IMR-90 (cell line): Measurements from ENCODE around the gene LRCH4. TPM values are rescaled to one million over a fixed set of nuclear protein-coding genes. Genes with fewer than 3 reads are reported as not detected.

Source experiments
- ATAC-seq: fragments of 200-7000 bp; cut with Tn5 transposase; 2 replicates; pipeline ENCODE4 v1.9.1; 2020; ENCODE audit warnings: low read depth, mild to moderate bottlenecking, moderate library complexity
- BruUV-seq: library from RNA; stranded (reverse); fragments of 400-500 nt; replicated peaks from 2 replicates; lab custom pipeline; 2021; lab: Mats Ljungman, UMichigan
- CTCF ChIA-PET: fragments of 300-600 bp; formaldehyde crosslinking; extraction: SDS; loops from one replicate; lab custom pipeline; 2021; ENCODE audit warnings: antibody characterized with exemption; lab: Yijun Ruan, JAX
- POLR2A ChIA-PET: fragments of 300-600 bp; sonication (Branson Sonifier 250); formaldehyde crosslinking; loops from one replicate; lab custom pipeline; 2022; ENCODE audit warnings: antibody characterized with exemption; ENCODE audit not compliant: unreplicated experiment; lab: Charles Lee
- DNase-seq: peaks from one replicate; pipeline ENCODE4 v3.0.0; 2013
- H2AFZ ChIP-seq: replicated peaks from 2 replicates; pipeline ENCODE3; 2013; ENCODE audit warnings: low read length, mild to moderate bottlenecking; ENCODE audit not compliant: poor library complexity
- H2AK5ac ChIP-seq: 2 replicates; pipeline ENCODE4 v1.6.1; 2013; ENCODE audit warnings: low read depth, low read length, inconsistent platforms
- H2AK9ac ChIP-seq: replicated peaks from 2 replicates; pipeline ENCODE3; 2013; ENCODE audit warnings: mild to moderate bottlenecking, low read depth, low read length, moderate library complexity; ENCODE audit not compliant: poor library complexity
- H2BK120ac ChIP-seq: 2 replicates; pipeline ENCODE4 v1.6.1; 2013; ENCODE audit warnings: low read depth, low read length, inconsistent platforms
- H2BK15ac ChIP-seq: 3 replicates; pipeline ENCODE4 v1.6.1; 2013; ENCODE audit warnings: low read depth, low read length, inconsistent platforms
- H2BK20ac ChIP-seq: 2 replicates; pipeline ENCODE4 v1.6.1; 2013; ENCODE audit warnings: low read depth, mild to moderate bottlenecking, inconsistent platforms, low read length, moderate library complexity
- H2BK5ac ChIP-seq: 2 replicates; pipeline ENCODE4 v1.6.1; 2013; ENCODE audit warnings: mild to moderate bottlenecking, low read depth, low read length, inconsistent platforms; ENCODE audit not compliant: poor library complexity, severe bottlenecking
- H3K14ac ChIP-seq: replicated peaks from 2 replicates; pipeline ENCODE4 v1.6.1; 2013; ENCODE audit warnings: low read depth, low read length, inconsistent platforms
- H3K18ac ChIP-seq: 2 replicates; pipeline ENCODE4 v1.6.1; 2013; ENCODE audit warnings: low read depth, low read length, control low read depth
- H3K23ac ChIP-seq: 2 replicates; pipeline ENCODE4 v1.6.1; 2013; ENCODE audit warnings: low read depth, low read length, inconsistent platforms
- H3K27ac ChIP-seq: 2 replicates; pipeline ENCODE4 v1.5.1; 2013; ENCODE audit warnings: mild to moderate bottlenecking, control low read depth, low read length; ENCODE audit not compliant: insufficient read depth
- H3K27me3 ChIP-seq: 2 replicates; pipeline ENCODE4 v1.6.1; 2013; ENCODE audit warnings: low read length; ENCODE audit not compliant: control insufficient read depth, insufficient read depth
- H3K36me3 ChIP-seq: 2 replicates; pipeline ENCODE4 v1.6.1; 2013; ENCODE audit warnings: low read length, mixed read lengths; ENCODE audit not compliant: control insufficient read depth, insufficient read depth
- H3K4ac ChIP-seq: 2 replicates; pipeline ENCODE4 v1.6.1; 2013; ENCODE audit warnings: low read depth, low read length, inconsistent platforms
- H3K4me1 ChIP-seq: 2 replicates; pipeline ENCODE4 v1.6.1; 2013; ENCODE audit warnings: low read length, mixed read lengths; ENCODE audit not compliant: control insufficient read depth, insufficient read depth
- H3K4me2 ChIP-seq: 2 replicates; pipeline ENCODE4 v1.6.1; 2013; ENCODE audit warnings: low read depth, mild to moderate bottlenecking, control low read depth, low read length, moderate library complexity
- H3K4me3 ChIP-seq: 2 replicates; pipeline ENCODE4 v1.5.1; 2013; ENCODE audit warnings: low read depth, mild to moderate bottlenecking, control low read depth, low read length, moderate library complexity; ENCODE audit not compliant: insufficient read depth
- H3K56ac ChIP-seq: 2 replicates; pipeline ENCODE4 v1.6.1; 2013; ENCODE audit warnings: low read length, inconsistent platforms; ENCODE audit not compliant: insufficient read depth; ENCODE audit errors: extremely low read depth
- H3K79me1 ChIP-seq, 2 experiments: 2 replicates each; pipeline ENCODE4 v1.6.1; 2013; ENCODE audit warnings: low read length in 2 of 2, inconsistent platforms in 1 of 2, low read depth in 1 of 2
- H3K9ac ChIP-seq: 2 replicates; pipeline ENCODE4 v1.6.1; 2013; ENCODE audit warnings: low read depth, low read length, control low read depth
- H3K9me1 ChIP-seq: 2 replicates; pipeline ENCODE4 v1.6.1; 2013; ENCODE audit warnings: low read length, inconsistent platforms; ENCODE audit not compliant: insufficient read depth
- H3K9me3 ChIP-seq: 2 replicates; pipeline ENCODE4 v1.6.1; 2013; ENCODE audit warnings: low read length; ENCODE audit not compliant: control insufficient read depth, insufficient read depth
- H4K20me1 ChIP-seq: 2 replicates; pipeline ENCODE4 v1.6.1; 2013; ENCODE audit warnings: low read length, inconsistent platforms; ENCODE audit not compliant: insufficient read depth
- H4K5ac ChIP-seq: 2 replicates; pipeline ENCODE4 v1.6.1; 2013; ENCODE audit warnings: mild to moderate bottlenecking, low read depth, low read length, control low read depth
- H4K8ac ChIP-seq, 2 experiments: 2 replicates each; pipeline ENCODE4 v1.6.1; 2013; ENCODE audit warnings: low read depth in 2 of 2, low read length in 2 of 2, control low read depth in 1 of 2, inconsistent platforms in 1 of 2
- H4K91ac ChIP-seq: 2 replicates; pipeline ENCODE4 v1.6.1; 2013; ENCODE audit warnings: low read depth, low read length, inconsistent platforms; ENCODE audit not compliant: insufficient read depth
- BHLHE40 ChIP-seq: fragments of 150-350 bp; IDR thresholded peaks from 2 replicates; pipeline ENCODE4 v1.6.1; 2016; ENCODE audit warnings: mild to moderate bottlenecking, low read depth, low read length
- CHD1 ChIP-seq: IDR thresholded peaks from 2 replicates; pipeline ENCODE4 v1.6.1; 2012; ENCODE audit warnings: low read depth, low read length, improper control_type of control experiment
- MAZ ChIP-seq: IDR thresholded peaks from 2 replicates; pipeline ENCODE4 v1.6.1; 2012; ENCODE audit warnings: low read depth, mild to moderate bottlenecking, low read length, improper control_type of control experiment, moderate library complexity, borderline replicate concordance
- MXI1 ChIP-seq: IDR thresholded peaks from 2 replicates; pipeline ENCODE4 v1.6.1; 2012; ENCODE audit warnings: low read depth, mild to moderate bottlenecking, low read length, moderate library complexity, borderline replicate concordance
- NFE2L2 ChIP-seq: fragments of 150-350 bp; IDR thresholded peaks from 2 replicates; pipeline ENCODE4 v1.6.1; 2016; ENCODE audit warnings: low read depth, mild to moderate bottlenecking, low read length
- POLR2A ChIP-seq: IDR thresholded peaks from 2 replicates; pipeline ENCODE4 v1.6.1; 2012; ENCODE audit warnings: mild to moderate bottlenecking, low read depth, low read length
- RAD21 ChIP-seq: IDR thresholded peaks from 2 replicates; pipeline ENCODE4 v1.6.1; 2012; ENCODE audit warnings: low read length, improper control_type of control experiment
- RFX5 ChIP-seq: IDR thresholded peaks from 2 replicates; pipeline ENCODE4 v1.8.0; 2012; ENCODE audit warnings: low read depth, mild to moderate bottlenecking, low read length, moderate library complexity
- SMC3 ChIP-seq: fragments of 150-350 bp; IDR thresholded peaks from 2 replicates; pipeline ENCODE4 v1.6.1; 2016; ENCODE audit warnings: low read depth, mild to moderate bottlenecking, antibody characterized with exemption, low read length, moderate library complexity
- WGBS, 2 experiments: methylation state at CpG; one replicate each; pipeline versions ENCODE4 v1.1.5 to v1.1.7; 2013; ENCODE audit warnings: missing lambda C conversion rate in 2 of 2; ENCODE audit not compliant: insufficient read length in 1 of 2; ENCODE audit errors: extremely low coverage in 2 of 2; 5-methylcytosine and 5-hydroxymethylcytosine counted together
- dilution Hi-C: fragments of 300-500 bp; cut with HindIII; formaldehyde crosslinking; loops from one replicate; pipeline ENCODE4 v1.14.3; 2018; ENCODE audit warnings: low sequenced_read_pairs; ENCODE audit not compliant: unreplicated experiment
- in situ Hi-C: fragments of 300-500 bp; cut with MboI; formaldehyde crosslinking; loops from 3 replicates; pipeline ENCODE4 v1.14.3; 2019; ENCODE audit warnings: low sequenced_read_pairs, inconsistent platforms, mixed read lengths
- intact Hi-C: fragments of 100-400 bp; cut with micrococcal nuclease; formaldehyde crosslinking; loops from 2 replicates; pipeline ENCODE4 v1.10.0; 2022
- polyA plus RNA-seq, 3 experiments: library from polyadenylated mRNA; depleted of rRNA; stranded (reverse); fragments of >200 nt; gene quantifications; 2 replicates each; pipeline ENCODE4 v1.2.3, GENCODE V29; 2012; ENCODE audit warnings: low replicate concordance in 1 of 3
- total RNA-seq: library from RNA; depleted of rRNA; stranded (reverse); fragments of >200 nt; gene quantifications from 2 replicates; pipeline ENCODE4 v1.2.3, GENCODE V29; 2012
- TF ChIP-seq, protein P1 (sequence below): fragments of 150-350 bp; IDR thresholded peaks from 2 replicates; pipeline ENCODE4 v1.6.1; 2016; ENCODE audit warnings: low read depth, mild to moderate bottlenecking, low read length, moderate library complexity, borderline replicate concordance
- TF ChIP-seq, protein P2 (sequence below): fragments of 150-350 bp; IDR thresholded peaks from 2 replicates; pipeline ENCODE4 v1.6.1; 2017; ENCODE audit warnings: mild to moderate bottlenecking, antibody characterized with exemption, low read length, low read depth

The LRCH4 gene
- total and polyA plus RNA-seq, 2 of the 4 experiments (the other 2 are of a cell fraction), result 5.0 to 41.3 TPM

DNA sequence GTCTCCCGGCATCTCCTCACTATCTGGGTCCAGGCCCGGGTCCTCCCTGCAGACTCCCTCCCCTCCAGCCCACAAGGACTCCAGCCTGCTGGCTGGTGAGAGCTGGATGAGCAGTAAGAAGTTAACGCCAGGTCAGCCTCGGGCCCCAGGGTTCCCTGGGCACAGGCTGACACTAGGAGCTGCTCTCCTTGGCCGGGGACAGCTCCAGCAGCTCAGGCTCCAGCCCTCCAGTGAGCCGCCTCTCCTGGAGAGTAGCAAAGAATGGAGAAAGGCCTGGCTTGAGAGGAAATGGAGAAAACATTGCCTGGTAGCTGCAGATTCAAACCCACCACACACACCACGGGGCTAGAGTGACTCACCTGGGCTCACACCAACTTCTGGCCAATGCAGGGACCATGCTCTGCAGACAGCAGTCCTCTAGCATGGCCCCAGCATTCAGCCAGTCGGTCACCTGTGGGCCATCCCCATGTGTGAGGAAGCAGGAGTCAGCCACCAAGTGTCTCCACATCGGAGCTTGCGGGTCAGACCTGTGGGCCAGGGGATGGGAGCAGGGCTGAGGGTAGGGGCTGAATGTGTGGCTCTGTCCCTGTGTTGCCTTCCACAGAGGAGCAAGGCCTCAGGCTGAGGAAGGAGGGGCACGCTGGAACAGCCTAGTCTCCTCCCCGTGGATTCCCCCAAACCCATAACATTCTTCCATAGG, 18.7 kb downstream of the LRCH4 start:
- H4K8ac ChIP-seq, result no peak overlapping the region
- H3K9me3 ChIP-seq, result no peaks in the 10 kb centered on the region
- POLR2A ChIA-PET, result no interaction called here
- no peak overlapping the region for H2AK9ac ChIP-seq
- H2BK120ac ChIP-seq, result no peak overlapping the region
- no peak overlapping the region for H4K5ac ChIP-seq
- H3K18ac ChIP-seq, result no peak overlapping the region
- no peak overlapping the region for H3K4me3 ChIP-seq
- H2BK15ac ChIP-seq, result no peak overlapping the region
- no peak overlapping the region for H3K9ac ChIP-seq
- TF ChIP-seq CHD1 (no peak), BHLHE40 (no peak), MAZ (no peak), SMC3 (no peak), MXI1 (no peak), POLR2A (no peak), RFX5 (no peak), NFE2L2 (no peak), RAD21 (no peak)
- TF ChIP-seq, protein P1, sequence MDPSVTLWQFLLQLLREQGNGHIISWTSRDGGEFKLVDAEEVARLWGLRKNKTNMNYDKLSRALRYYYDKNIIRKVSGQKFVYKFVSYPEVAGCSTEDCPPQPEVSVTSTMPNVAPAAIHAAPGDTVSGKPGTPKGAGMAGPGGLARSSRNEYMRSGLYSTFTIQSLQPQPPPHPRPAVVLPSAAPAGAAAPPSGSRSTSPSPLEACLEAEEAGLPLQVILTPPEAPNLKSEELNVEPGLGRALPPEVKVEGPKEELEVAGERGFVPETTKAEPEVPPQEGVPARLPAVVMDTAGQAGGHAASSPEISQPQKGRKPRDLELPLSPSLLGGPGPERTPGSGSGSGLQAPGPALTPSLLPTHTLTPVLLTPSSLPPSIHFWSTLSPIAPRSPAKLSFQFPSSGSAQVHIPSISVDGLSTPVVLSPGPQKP, result no peak
- TF ChIP-seq, protein P2, sequence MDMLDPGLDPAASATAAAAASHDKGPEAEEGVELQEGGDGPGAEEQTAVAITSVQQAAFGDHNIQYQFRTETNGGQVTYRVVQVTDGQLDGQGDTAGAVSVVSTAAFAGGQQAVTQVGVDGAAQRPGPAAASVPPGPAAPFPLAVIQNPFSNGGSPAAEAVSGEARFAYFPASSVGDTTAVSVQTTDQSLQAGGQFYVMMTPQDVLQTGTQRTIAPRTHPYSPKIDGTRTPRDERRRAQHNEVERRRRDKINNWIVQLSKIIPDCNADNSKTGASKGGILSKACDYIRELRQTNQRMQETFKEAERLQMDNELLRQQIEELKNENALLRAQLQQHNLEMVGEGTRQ, result no peak
- intact Hi-C loops, result no loop called here
- in situ Hi-C loops, result loop anchor here (5.0 kb wide), 1 partner anchor 100 kb away; no protein-coding TSS in a partner anchor
- no peak overlapping the region for H3K27ac ChIP-seq
- no peak overlapping the region for H3K14ac ChIP-seq
- H2AK5ac ChIP-seq, result no peak overlapping the region
- peaks cover 3% of the 10 kb centered on the region; the same call in 1 of the 2 replicates for H3K27me3 ChIP-seq
- CTCF ChIA-PET, result interaction anchor here (0.7 kb wide), 1 partner anchor 19 kb away, joined by 4 read pairs; the partner anchor contains the start of genes FBXO24 and LRCH4
- no peak overlapping the region for H2BK5ac ChIP-seq
- dilution Hi-C loops, result no loop called here
- no peak overlapping the region for H3K4ac ChIP-seq
- peaks cover 4% of the 10 kb centered on the region; the same call in 1 of the 2 replicates for H3K4me1 ChIP-seq
- no peak overlapping the region for H2BK20ac ChIP-seq
- H2AFZ ChIP-seq, result no peak overlapping the region
- H3K23ac ChIP-seq, result no peak overlapping the region
- H3K9me1 ChIP-seq, result peaks cover 4% of the 10 kb centered on the region; the same call in 1 of the 2 replicates
- DNase-seq, result no peak
- no peak overlapping the region for H3K4me2 ChIP-seq
- no peaks in the 10 kb centered on the region for H4K20me1 ChIP-seq
- no TSS peak for BruUV-seq
- H3K79me1 ChIP-seq, result no peaks in the 10 kb centered on the region
- H4K91ac ChIP-seq, result no peak overlapping the region
- no peaks in the 10 kb centered on the region for H3K36me3 ChIP-seq
- WGBS, 2 experiments, result 83% methylated on average over 1 of the region's 12 CpGs; no CpG with 5 or more reads in 1 of the 2 experiments
- ATAC-seq, result no peak
- H3K56ac ChIP-seq, result no peak overlapping the region
